GM18858 (cell line): ENCODE measurements around the gene PTPRN.
A peak's percentile ranks its signal among the peaks of the same experiment; 100 is the strongest.
"Not testable (repeated sequence)": the region's sequence is repeated elsewhere in the genome, so short reads cannot be mapped to it uniquely, and the experiment has no call there.

Experiments
- ATAC-seq: cut with Tn5 transposase; IDR thresholded peaks from one replicate; pipeline ENCODE4 v1.9.1; 2021; ENCODE audit not compliant: unreplicated experiment

PTPRN gene

GRCh38 chr2:219287580-219288265 lies 21.5 kb downstream of the PTPRN start:
- no peak for ATAC-seq

DNA sequence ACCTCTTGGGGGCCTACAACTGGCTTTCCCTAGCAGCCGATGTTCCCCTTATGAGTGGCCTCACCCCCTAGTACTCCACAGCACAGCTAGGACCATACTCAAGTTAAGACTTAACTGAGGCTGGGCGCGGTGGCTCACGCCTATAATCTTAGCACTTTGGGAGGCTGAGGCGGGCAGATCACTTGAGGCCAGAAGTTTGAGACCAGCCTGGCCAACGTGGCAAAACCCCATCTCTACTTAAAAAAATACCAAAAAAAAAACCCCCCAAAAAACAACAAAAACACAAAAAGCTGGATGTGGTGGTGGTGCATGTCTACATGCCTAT lies 22.1 kb downstream of the PTPRN start:
- not testable (repeated sequence) for ATAC-seq

GRCh38 chr2:219286436-219287115 lies 22.6 kb downstream of the PTPRN start:
- no peak for ATAC-seq

DNA sequence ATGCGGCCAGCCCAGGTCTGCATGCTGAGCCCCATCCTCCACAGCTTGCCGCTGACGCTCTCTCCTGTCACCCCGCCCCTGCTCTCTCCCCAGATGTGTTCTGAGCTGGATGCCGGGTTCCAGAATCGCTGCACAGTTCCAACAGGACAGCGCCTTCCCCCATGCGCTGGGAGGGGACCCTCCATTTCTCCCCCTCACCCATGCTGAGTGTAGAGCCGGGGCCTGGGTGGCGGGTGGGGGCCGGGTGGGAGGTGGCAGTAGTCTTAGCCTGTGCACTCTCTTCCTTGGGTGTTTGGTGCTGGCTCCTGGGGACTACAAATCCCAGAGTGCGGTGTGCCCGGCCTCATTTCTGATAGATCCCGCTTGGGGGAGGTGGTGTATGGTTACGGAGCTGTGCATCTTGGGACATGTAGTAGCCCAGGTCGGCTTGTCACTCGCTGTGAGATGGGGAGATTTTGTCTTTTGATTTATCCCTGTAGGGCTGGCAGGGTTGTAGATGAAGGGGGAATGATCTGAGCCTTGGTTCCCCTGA lies 23.2 kb downstream of the PTPRN start:
- no peak for ATAC-seq

DNA sequence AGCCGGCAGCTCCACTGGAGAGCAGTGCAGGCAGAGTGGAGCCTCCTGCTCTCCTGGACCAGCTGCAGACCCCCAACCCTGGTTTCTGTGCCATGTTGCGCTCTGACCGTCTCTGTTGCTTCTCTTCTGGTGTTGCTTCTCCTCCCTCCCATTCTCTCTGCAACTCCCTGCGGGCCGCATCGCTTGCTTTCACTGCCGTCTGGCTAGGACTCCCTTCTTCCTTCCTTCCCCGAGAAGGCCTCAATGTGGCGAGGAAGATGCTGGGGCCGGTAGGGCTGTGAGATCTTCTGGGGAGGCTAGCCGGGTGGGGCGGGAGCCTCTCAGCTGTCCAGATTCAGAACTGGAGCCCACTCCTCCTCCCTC lies 23.8 kb downstream of the PTPRN start:
- ATAC-seq = no peak

- no peak for ATAC-seq
Measured at GRCh38 chr2:219284501-219285372, 24.5 kb downstream of the PTPRN start.

GRCh38 chr2:219282943-219283581 lies 26.1 kb downstream of the PTPRN start:
- ATAC-seq = no peak

GRCh38 chr2:219282375-219282774 lies 26.8 kb downstream of the PTPRN start:
- ATAC-seq = no peak

- ATAC-seq = no peak
Measured at GRCh38 chr2:219281588-219281987, 27.6 kb downstream of the PTPRN start.

GRCh38 chr2:219280651-219281050 lies 28.6 kb downstream of the PTPRN start:
- no peak for ATAC-seq

DNA sequence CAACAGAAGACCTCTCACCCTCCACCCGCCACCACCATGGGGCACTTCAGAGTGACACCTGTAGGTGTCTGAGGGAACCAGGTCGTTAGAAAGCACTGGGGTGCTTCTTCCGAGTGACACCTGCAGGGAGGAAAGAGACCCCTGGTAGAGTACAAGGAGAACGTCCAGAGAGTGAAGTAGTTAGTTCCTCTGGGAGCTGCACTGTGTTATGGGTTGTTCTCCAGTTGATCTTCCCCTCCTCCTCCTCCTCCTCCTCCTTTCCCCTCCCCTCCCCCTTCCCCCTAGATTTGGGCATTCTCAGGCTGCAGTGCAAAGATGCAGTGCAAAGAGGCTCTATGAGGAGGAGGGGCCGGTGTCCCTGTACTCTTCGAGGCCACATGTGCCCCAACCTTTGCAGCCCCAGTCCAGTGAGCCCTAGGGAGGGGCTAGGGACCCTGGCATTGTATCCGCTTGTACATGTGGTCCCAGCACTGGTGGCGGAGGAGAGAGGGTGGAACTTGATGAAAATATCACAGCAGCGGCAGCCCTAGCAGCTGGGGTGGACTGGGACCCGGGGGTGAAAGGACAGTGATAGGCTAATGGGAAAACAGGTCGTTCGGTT lies 29.2 kb downstream of the PTPRN start:
- ATAC-seq = no peak

- peak; percentile 84 for ATAC-seq
Measured at GRCh38 chr2:219279151-219279915, 29.9 kb downstream of the PTPRN start, which contains the start of gene DNAJB2. DNAJB2 (plus strand) TSS chr2:219279366; CDS start chr2:219279834, 468 bp downstream.

- ATAC-seq = no peak
Measured at GRCh38 chr2:219278655-219279150, 30.5 kb downstream of the PTPRN start.

DNA sequence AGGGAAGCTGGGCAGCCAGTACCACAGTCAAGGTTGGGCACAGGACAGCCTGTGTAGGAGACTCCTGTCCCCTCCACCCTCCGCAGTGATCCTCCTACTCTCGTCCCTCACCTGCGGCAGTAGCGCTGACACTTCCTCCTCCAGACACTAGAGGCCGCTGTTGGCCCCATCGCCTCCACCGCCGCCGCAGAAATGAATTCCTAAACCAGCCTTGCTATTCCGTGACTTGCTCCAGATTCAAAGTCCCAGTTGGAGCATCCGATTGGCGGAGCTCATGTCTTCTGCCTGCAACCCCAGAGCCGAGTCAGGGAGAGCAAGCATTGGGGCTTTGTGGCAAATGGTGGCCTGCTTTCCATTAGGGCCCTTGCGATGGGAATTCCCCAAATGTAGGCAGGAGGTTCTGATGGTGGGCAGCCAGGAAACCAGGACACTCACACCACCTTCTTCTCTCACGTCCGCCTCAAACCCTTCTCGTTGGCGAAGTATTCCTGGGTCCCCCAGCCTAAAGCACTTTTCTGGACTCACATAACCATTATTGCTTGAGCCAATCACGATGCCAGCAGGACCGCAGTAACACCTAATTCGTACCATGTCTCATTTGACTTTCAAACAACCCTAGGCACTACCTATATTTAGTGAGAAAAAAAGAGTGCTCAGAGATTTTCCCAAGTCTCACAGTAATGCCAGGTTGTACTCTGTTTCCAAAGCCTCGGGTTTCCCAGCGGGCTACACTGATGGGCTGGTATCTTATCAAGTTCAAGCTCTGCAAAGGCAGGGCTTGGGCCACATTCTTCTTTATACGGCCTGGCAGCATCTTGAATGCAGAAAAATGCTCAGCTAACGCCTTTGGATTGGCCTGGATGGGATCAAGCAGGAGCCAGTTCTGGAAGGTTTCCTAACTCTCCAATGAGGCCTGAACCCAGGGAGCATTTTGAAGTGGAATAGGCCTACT lies 31.2 kb downstream of the PTPRN start:
- ATAC-seq = no peak

GRCh38 chr2:219274361-219274921 lies 34.8 kb downstream of the PTPRN start:
- no peak for ATAC-seq

GRCh38 chr2:219273937-219274336 lies 35.3 kb downstream of the PTPRN start:
- ATAC-seq = no peak

GRCh38 chr2:219272995-219273394 lies 36.2 kb downstream of the PTPRN start:
- no peak for ATAC-seq

DNA sequence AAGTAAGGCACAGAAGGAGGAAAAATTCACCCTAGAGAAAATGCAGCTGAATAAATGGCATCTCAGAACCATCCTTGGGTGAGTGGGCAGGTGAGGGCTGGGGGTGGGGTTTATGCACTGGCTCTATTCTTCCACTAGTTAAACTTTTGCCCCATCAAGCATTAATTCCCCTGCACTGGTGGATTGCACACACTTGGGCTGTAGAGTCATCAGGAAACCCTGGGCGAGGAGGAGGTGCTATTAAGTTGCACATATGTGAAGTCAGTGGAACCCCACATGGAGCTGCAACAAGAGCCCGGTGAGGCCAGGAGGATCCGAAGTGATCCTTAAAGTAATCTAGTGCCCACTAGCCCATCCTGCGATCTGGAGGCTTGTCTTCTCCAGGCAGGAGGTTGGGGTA lies 36.8 kb downstream of the PTPRN start:
- ATAC-seq = no peak
